MM.1S (cell line): ENCODE measurements around the gene THOC1.

ENCODE experiments used
- DNase-seq: peaks from one replicate; pipeline ENCODE4 v3.0.0-alpha.2; 2015
- H2AFZ ChIP-seq: fragments of 300-600 bp; sonication (generic); 2 replicates; pipeline ENCODE4 v1.6.0; 2016; ENCODE audit warnings: antibody characterized with exemption, low read length
- H3F3A ChIP-seq: fragments of 300-600 bp; sonication (generic); 2 replicates; pipeline ENCODE4 v1.6.1; 2016; ENCODE audit warnings: mild to moderate bottlenecking, antibody characterized with exemption, low read length, moderate library complexity, mixed read lengths; ENCODE audit not compliant: insufficient read depth
- H3K27ac ChIP-seq: fragments of 300-600 bp; sonication (generic); 2 replicates; pipeline ENCODE4 v1.5.1; 2016; ENCODE audit warnings: mild to moderate bottlenecking, low read length
- H3K27me3 ChIP-seq: fragments of 300-600 bp; sonication (generic); replicated peaks from 2 replicates; pipeline ENCODE4 v1.6.0; 2016; ENCODE audit warnings: low read length; ENCODE audit not compliant: insufficient read depth
- H3K36me3 ChIP-seq: fragments of 300-600 bp; sonication (generic); replicated peaks from 2 replicates; pipeline ENCODE4 v1.6.1; 2016; ENCODE audit warnings: mild to moderate bottlenecking, low read length, mixed read lengths; ENCODE audit not compliant: insufficient read depth
- H3K4me1 ChIP-seq: fragments of 300-600 bp; sonication (generic); 2 replicates; pipeline ENCODE4 v1.6.1; 2016; ENCODE audit warnings: low read length, mixed read lengths
- H3K4me2 ChIP-seq: fragments of 300-600 bp; sonication (generic); 2 replicates; pipeline ENCODE4 v1.6.0; 2016; ENCODE audit warnings: low read depth, low read length
- H3K4me3 ChIP-seq: fragments of 300-600 bp; sonication (generic); 2 replicates; pipeline ENCODE4 v1.5.1; 2016; ENCODE audit warnings: low read length, mixed read lengths
- H3K79me2 ChIP-seq: fragments of 300-600 bp; sonication (generic); 2 replicates; pipeline ENCODE4 v1.6.1; 2016; ENCODE audit warnings: mixed run types, low read length, mixed read lengths
- H3K9ac ChIP-seq: fragments of 300-600 bp; sonication (generic); 2 replicates; pipeline ENCODE4 v1.6.1; 2016; ENCODE audit warnings: low read length, mixed read lengths
- H3K9me2 ChIP-seq: fragments of 300-600 bp; sonication (generic); replicated peaks from 2 replicates; pipeline ENCODE4 v1.6.1; 2016; ENCODE audit warnings: mild to moderate bottlenecking, low read length, mixed read lengths; ENCODE audit not compliant: insufficient read depth
- H3K9me3 ChIP-seq: fragments of 300-600 bp; sonication (generic); replicated peaks from 2 replicates; pipeline ENCODE4 v1.6.1; 2016; ENCODE audit warnings: mild to moderate bottlenecking, low read length, mixed read lengths; ENCODE audit not compliant: insufficient read depth
- H4K20me1 ChIP-seq: fragments of 300-600 bp; sonication (generic); 2 replicates; pipeline ENCODE4 v1.6.1; 2016; ENCODE audit warnings: mild to moderate bottlenecking, low read length, moderate library complexity, mixed read lengths; ENCODE audit not compliant: insufficient read depth
- EZH2 ChIP-seq: fragments of 300-600 bp; sonication (generic); optimal IDR thresholded peaks from 2 replicates; pipeline ENCODE3; 2017; ENCODE audit warnings: low read depth, mild to moderate bottlenecking, antibody characterized with exemption, low read length, mixed read lengths
- EZH2phosphoT487 ChIP-seq: fragments of 300-600 bp; sonication (generic); IDR thresholded peaks from 2 replicates; pipeline ENCODE4 v1.6.1; 2018; ENCODE audit warnings: antibody characterized with exemption, low read length
- TF ChIP-seq, protein P1 (sequence below): fragments of 300-600 bp; sonication (generic); IDR thresholded peaks from 2 replicates; pipeline ENCODE4 v1.5.1; 2016; ENCODE audit warnings: antibody characterized with exemption, low read length, mixed read lengths

Gene THOC1, protein sequence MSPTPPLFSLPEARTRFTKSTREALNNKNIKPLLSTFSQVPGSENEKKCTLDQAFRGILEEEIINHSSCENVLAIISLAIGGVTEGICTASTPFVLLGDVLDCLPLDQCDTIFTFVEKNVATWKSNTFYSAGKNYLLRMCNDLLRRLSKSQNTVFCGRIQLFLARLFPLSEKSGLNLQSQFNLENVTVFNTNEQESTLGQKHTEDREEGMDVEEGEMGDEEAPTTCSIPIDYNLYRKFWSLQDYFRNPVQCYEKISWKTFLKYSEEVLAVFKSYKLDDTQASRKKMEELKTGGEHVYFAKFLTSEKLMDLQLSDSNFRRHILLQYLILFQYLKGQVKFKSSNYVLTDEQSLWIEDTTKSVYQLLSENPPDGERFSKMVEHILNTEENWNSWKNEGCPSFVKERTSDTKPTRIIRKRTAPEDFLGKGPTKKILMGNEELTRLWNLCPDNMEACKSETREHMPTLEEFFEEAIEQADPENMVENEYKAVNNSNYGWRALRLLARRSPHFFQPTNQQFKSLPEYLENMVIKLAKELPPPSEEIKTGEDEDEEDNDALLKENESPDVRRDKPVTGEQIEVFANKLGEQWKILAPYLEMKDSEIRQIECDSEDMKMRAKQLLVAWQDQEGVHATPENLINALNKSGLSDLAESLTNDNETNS

DNA sequence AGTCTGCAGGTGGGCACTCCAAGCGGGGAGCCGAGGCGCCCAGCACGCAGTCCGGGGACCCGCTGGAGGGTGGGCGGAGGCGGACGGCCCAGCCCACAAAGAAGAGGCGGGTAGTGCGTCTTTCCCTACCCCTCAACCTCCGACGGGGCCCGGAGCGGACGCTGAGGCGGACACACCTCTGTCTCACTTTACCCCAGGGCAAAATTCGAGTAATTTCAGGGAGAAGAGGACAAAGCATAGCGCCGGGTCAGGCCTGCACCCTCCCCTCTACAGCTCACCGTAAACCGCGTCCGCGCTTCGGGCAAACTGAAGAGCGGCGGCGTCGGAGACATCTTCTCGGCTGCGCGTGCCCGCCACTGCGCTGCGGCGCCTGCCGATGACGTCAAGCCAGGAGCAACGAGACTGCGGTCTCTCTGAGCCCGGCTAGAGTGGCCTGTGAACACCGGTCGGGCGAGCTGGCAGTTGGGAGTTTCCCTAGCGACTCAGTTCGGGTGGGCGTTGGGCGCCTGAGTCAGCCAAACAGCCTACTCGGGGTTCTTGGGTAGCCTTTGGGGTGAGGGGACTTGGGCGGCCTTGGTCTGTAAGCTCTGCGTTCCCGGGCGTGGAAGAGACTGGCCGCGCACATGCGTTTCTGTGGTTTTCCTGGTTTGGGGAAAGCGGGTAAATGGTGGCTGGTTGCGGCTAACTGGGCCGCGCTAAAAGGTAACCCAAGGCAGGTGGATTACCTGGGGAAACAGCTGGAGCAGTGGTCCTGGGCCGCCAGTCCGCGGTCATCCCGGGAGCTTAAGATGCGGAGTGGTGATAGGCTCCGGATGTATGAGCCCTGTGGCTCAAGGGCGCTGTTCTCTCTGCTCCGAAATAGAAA, at the start of gene THOC1:
Gene THOC1, minus strand, starts transcription at position 360 of the 865 bp plus-strand sequence. Its CDS starts 28 bp downstream, at position 332.
- peak within 1 kb of the TSS; percentile 83 for H2AFZ ChIP-seq

DNA sequence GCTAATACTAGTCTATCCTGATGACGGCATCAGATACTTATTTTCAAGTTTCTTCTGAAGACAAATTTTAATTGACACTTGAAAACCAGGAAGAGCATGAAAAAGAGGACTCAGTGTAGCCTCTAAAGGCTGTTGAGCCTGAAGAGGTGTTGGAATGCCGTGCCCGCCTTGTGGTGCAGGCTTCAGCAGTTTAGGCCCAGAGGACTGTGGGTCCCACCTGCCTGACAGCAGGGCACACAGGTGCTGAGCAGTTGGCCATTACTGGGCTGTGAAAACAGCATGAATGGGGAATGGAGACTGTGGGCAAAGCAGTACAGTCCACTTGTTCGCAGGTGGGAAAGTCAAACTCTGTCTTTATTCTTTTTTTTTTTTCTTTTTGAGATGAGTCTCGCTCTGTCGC, 49.8 kb upstream of the THOC1 start:
- no peak for DNase-seq
- no peaks in the 10 kb centered on the region for H3K9me2 ChIP-seq
- no peaks in the 10 kb centered on the region for H3K27me3 ChIP-seq
- no peaks in the 10 kb centered on the region for H3K9me3 ChIP-seq
- H3K4me2 ChIP-seq: no peak overlapping the region
- H3K27ac ChIP-seq: no peak overlapping the region
- H3K79me2 ChIP-seq: no peaks in the 10 kb centered on the region
- H4K20me1 ChIP-seq: no peaks in the 10 kb centered on the region
- no peak overlapping the region for H3K4me3 ChIP-seq
- no peak overlapping the region for H2AFZ ChIP-seq
- TF ChIP-seq EZH2 (no peak), EZH2phosphoT487 (no peak)
- TF ChIP-seq, protein P1, sequence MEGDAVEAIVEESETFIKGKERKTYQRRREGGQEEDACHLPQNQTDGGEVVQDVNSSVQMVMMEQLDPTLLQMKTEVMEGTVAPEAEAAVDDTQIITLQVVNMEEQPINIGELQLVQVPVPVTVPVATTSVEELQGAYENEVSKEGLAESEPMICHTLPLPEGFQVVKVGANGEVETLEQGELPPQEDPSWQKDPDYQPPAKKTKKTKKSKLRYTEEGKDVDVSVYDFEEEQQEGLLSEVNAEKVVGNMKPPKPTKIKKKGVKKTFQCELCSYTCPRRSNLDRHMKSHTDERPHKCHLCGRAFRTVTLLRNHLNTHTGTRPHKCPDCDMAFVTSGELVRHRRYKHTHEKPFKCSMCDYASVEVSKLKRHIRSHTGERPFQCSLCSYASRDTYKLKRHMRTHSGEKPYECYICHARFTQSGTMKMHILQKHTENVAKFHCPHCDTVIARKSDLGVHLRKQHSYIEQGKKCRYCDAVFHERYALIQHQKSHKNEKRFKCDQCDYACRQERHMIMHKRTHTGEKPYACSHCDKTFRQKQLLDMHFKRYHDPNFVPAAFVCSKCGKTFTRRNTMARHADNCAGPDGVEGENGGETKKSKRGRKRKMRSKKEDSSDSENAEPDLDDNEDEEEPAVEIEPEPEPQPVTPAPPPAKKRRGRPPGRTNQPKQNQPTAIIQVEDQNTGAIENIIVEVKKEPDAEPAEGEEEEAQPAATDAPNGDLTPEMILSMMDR: no peak
- no peaks in the 10 kb centered on the region for H3K4me1 ChIP-seq
- no peaks in the 10 kb centered on the region for H3F3A ChIP-seq
- no peak overlapping the region for H3K9ac ChIP-seq
- no peaks in the 10 kb centered on the region for H3K36me3 ChIP-seq

More for the DNA sequence above, at the start of gene THOC1:
- Histone ChIP-seq H3K79me2 (peaks cover 21% of the 10 kb centered on the region), H3K4me3 (peak within 1 kb of the TSS; percentile 92), H3K9me2 (no peaks in the 10 kb centered on the region), H4K20me1 (no peaks in the 10 kb centered on the region), H3K27me3 (no peaks in the 10 kb centered on the region), H3K9ac (peak within 1 kb of the TSS; percentile 96), H3K4me1 (peaks cover 4% of the 10 kb centered on the region; the same call in 1 of the 2 replicates), H3K36me3 (no peaks in the 10 kb centered on the region), H3K4me2 (peak within 1 kb of the TSS; percentile 86), H3F3A (no peaks in the 10 kb centered on the region), H3K27ac (peak within 1 kb of the TSS; percentile 78), H3K9me3 (no peaks in the 10 kb centered on the region)
- peak; percentile 95 for DNase-seq
- TF ChIP-seq EZH2 (no peak), EZH2phosphoT487 (no peak)
- TF ChIP-seq, protein P1: no peak

DNA sequence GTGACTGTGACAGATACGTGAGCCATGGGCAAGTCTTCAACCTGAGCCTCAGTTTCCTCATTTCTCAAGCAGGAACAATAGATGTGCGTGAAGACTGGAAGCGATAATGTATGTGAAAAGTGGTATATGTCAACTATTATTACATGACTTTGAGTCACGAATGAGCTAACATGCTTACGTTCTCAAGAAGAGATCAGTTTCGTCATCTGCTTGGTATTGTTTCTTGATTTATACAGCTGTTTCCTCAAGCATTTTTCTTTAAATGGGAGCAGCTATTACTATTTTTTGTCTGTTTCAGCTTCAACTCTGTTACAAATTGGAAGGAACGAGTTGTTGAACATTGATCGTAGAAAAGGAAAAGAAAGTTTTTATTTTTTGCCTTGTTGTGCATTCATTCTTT, 48.5 kb upstream of the THOC1 start:
- H3K4me2 ChIP-seq: no peak overlapping the region
- H3K9me3 ChIP-seq: no peaks in the 10 kb centered on the region
- TF ChIP-seq, protein P1: no peak
- TF ChIP-seq EZH2phosphoT487 (no peak), EZH2 (no peak)
- no peaks in the 10 kb centered on the region for H3K9me2 ChIP-seq
- no peak overlapping the region for H3K4me3 ChIP-seq
- no peak for DNase-seq
- H3K27me3 ChIP-seq: no peaks in the 10 kb centered on the region
- H3K9ac ChIP-seq: no peak overlapping the region
- no peak overlapping the region for H2AFZ ChIP-seq
- no peaks in the 10 kb centered on the region for H3K4me1 ChIP-seq
- H3K27ac ChIP-seq: no peak overlapping the region
- no peaks in the 10 kb centered on the region for H4K20me1 ChIP-seq
- no peaks in the 10 kb centered on the region for H3F3A ChIP-seq
- no peaks in the 10 kb centered on the region for H3K79me2 ChIP-seq
- no peaks in the 10 kb centered on the region for H3K36me3 ChIP-seq
